GM12878 (cell line): Measurements from ENCODE around the gene BDNF. TPM values are rescaled to one million over a fixed set of nuclear protein-coding genes. Genes with fewer than 3 reads are reported as not detected.
A peak's percentile ranks its signal among the peaks of the same experiment; 100 is the strongest.

ENCODE experiments used
- ATAC-seq: fragments of 200-7000 bp; cut with Tn5 transposase; 3 replicates; pipeline ENCODE4 v1.9.1; 2020; ENCODE audit warnings: mild to moderate bottlenecking, moderate library complexity
- Bru-seq: library from RNA; stranded (reverse); fragments of 400-500 nt; gene quantifications from one replicate; lab custom pipeline; 2021; lab: Mats Ljungman, UMichigan
- BruChase-seq, 2 experiments: library from RNA; stranded (reverse); fragments of 400-500 nt; gene quantifications; one replicate each; lab custom pipeline; 2021; lab: Mats Ljungman, UMichigan
- BruUV-seq: library from RNA; stranded (reverse); fragments of 400-500 nt; replicated peaks from 2 replicates; lab custom pipeline; 2021; lab: Mats Ljungman, UMichigan
- CTCF ChIA-PET: fragments of 300-600 bp; sonication (Branson Sonifier 250); formaldehyde crosslinking; extraction: SDS; loops from one replicate; lab custom pipeline; 2021; ENCODE audit warnings: inconsistent platforms; lab: Yijun Ruan, JAX
- POLR2A ChIA-PET: fragments of 350-600 bp; formaldehyde crosslinking; extraction: SDS; loops from one replicate; lab custom pipeline; 2021; ENCODE audit warnings: inconsistent platforms; lab: Charles Lee
- RAD21 ChIA-PET: fragments of 300-600 bp; sonication (Branson Sonifier 250); formaldehyde crosslinking; loops from one replicate; lab custom pipeline; 2023; ENCODE audit warnings: antibody characterized with exemption; ENCODE audit not compliant: unreplicated experiment; lab: Charles Lee
- SMC1A ChIA-PET: fragments of 300-600 bp; sonication (Branson Sonifier 250); formaldehyde crosslinking; loops from one replicate; lab custom pipeline; 2023; ENCODE audit not compliant: unreplicated experiment, uncharacterized antibody; lab: Charles Lee
- DNase-seq: peaks from one replicate; pipeline ENCODE4 v3.0.0-alpha.2; 2011; ENCODE audit warnings: low read depth, low spot score
- FAIRE-seq: peaks from 3 replicates; lab custom pipeline; 2011; peaks lifted over from hg19 to GRCh38; lab: Jason Lieb, UNC
- H2AFZ ChIP-seq: 2 replicates; pipeline ENCODE4 v1.6.0; 2011; ENCODE audit warnings: low read depth, low read length, control low read depth; ENCODE audit not compliant: control insufficient read depth
- H3K27ac ChIP-seq: 2 replicates; pipeline ENCODE4 v1.5.1; 2011; ENCODE audit warnings: control low read depth; ENCODE audit not compliant: control insufficient read depth, insufficient read depth
- H3K27me3 ChIP-seq, 2 experiments: replicated peaks in 1 of 2; 2 replicates each; pipeline versions ENCODE4 v1.6.0 to v1.6.1; 2011; ENCODE audit warnings: low read length in 1 of 2; ENCODE audit not compliant: control insufficient read depth in 2 of 2, insufficient read depth in 2 of 2
- H3K36me3 ChIP-seq, 2 experiments: 2 replicates each; pipeline ENCODE4 v1.5.1; 2011; ENCODE audit warnings: low read length in 1 of 2; ENCODE audit not compliant: control insufficient read depth in 2 of 2, insufficient read depth in 2 of 2
- H3K4me1 ChIP-seq: 2 replicates; pipeline ENCODE4 v1.6.1; 2011; ENCODE audit warnings: mild to moderate bottlenecking, low read length, moderate library complexity, mixed read lengths; ENCODE audit not compliant: control insufficient read depth, insufficient read depth
- H3K4me2 ChIP-seq: 2 replicates; pipeline ENCODE4 v1.6.0; 2011; ENCODE audit warnings: control low read depth; ENCODE audit not compliant: control insufficient read depth, insufficient read depth
- H3K4me3 ChIP-seq: fragments of 200-600 bp; sonication (generic); 2 replicates; pipeline ENCODE4 v1.5.1; 2016
- H3K79me2 ChIP-seq: 2 replicates; pipeline ENCODE4 v1.6.0; 2011; ENCODE audit warnings: low read length; ENCODE audit not compliant: control insufficient read depth, insufficient read depth
- H3K9ac ChIP-seq: 2 replicates; pipeline ENCODE4 v1.8.0; 2011; ENCODE audit warnings: low read length, control low read depth, mixed read lengths; ENCODE audit not compliant: control insufficient read depth, insufficient read depth
- H3K9me3 ChIP-seq: replicated peaks from 3 replicates; pipeline ENCODE4 v1.5.1; 2011; ENCODE audit warnings: mild to moderate bottlenecking, low read length; ENCODE audit not compliant: control insufficient read depth, insufficient read depth
- H4K20me1 ChIP-seq: 2 replicates; pipeline ENCODE4 v1.6.0; 2011; ENCODE audit not compliant: control insufficient read depth, insufficient read depth
- EZH2 ChIP-seq: IDR thresholded peaks from 2 replicates; pipeline ENCODE4 v1.6.1; 2012; ENCODE audit warnings: low read depth, mild to moderate bottlenecking, control low read depth, inconsistent platforms, low read length, borderline replicate concordance; ENCODE audit not compliant: control insufficient read depth
- IKZF1 ChIP-seq: fragments of 450-650 bp; conservative IDR thresholded peaks from 2 replicates; pipeline ENCODE4 v1.6.1; 2017; ENCODE audit warnings: antibody characterized with exemption, mild to moderate bottlenecking
- JUND ChIP-seq: IDR thresholded peaks from 2 replicates; pipeline ENCODE4 v1.6.1; 2012; ENCODE audit warnings: low read depth, mild to moderate bottlenecking, low read length, improper control_type of control experiment, moderate library complexity
- KAT2A ChIP-seq: conservative IDR thresholded peaks from 2 replicates; pipeline ENCODE4 v1.6.1; 2011; ENCODE audit warnings: low read depth, low read length; ENCODE audit not compliant: control insufficient read depth
- KLF5 ChIP-seq: fragments of 450-650 bp; IDR thresholded peaks from 2 replicates; pipeline ENCODE4 v1.6.1; 2014; ENCODE audit warnings: mild to moderate bottlenecking; ENCODE audit not compliant: partially characterized antibody
- NFXL1 ChIP-seq: fragments of 450-650 bp; IDR thresholded peaks from 2 replicates; pipeline ENCODE4 v1.6.1; 2017; ENCODE audit warnings: antibody characterized with exemption, mild to moderate bottlenecking, borderline replicate concordance
- RAD51 ChIP-seq: fragments of 450-650 bp; IDR thresholded peaks from 2 replicates; pipeline ENCODE4 v1.6.1; 2016; ENCODE audit warnings: moderate library complexity, mild to moderate bottlenecking, inconsistent platforms
- RELA ChIP-seq: fragments of 450-650 bp; IDR thresholded peaks from 2 replicates; pipeline ENCODE4 v1.8.0; 2014; ENCODE audit warnings: borderline replicate concordance; ENCODE audit not compliant: partially characterized antibody
- SIN3A ChIP-seq: IDR thresholded peaks from 2 replicates; pipeline ENCODE4 v1.6.1; 2012; ENCODE audit warnings: low read depth, low read length, improper control_type of control experiment
- STAT1 ChIP-seq: fragments of 450-650 bp; conservative IDR thresholded peaks from 2 replicates; pipeline ENCODE4 v1.6.1; 2014; ENCODE audit warnings: antibody characterized with exemption, mild to moderate bottlenecking
- WGBS: methylation state at CpG from one replicate; pipeline ENCODE4 v1.1.6; 2016; ENCODE audit warnings: low lambda C conversion rate; ENCODE audit not compliant: insufficient replicate concordance, insufficient coverage; ENCODE audit errors: missing lambda C conversion rate; 5-methylcytosine and 5-hydroxymethylcytosine counted together
- in situ Hi-C: fragments of 300-500 bp; cut with MboI; formaldehyde crosslinking; loops from 9 replicates; pipeline ENCODE4 v1.14.3; 2018; ENCODE audit warnings: mixed read lengths
- intact Hi-C: fragments of 100-400 bp; cut with micrococcal nuclease; formaldehyde crosslinking; loops from one replicate; pipeline ENCODE4 v1.14.2; 2022; ENCODE audit not compliant: unreplicated experiment
- long read RNA-seq, 2 experiments: library from polyadenylated mRNA; unstranded; transcript quantifications; one replicate each; pipeline ENCODE4 v2.0.0, GENCODE V29; 2019 to 2020
- polyA minus RNA-seq, 3 experiments: library from RNA; depleted of rRNA, polyadenylated mRNA; stranded (reverse); fragments of >200 nt; gene quantifications; 2 replicates each; pipeline ENCODE4 v1.2.3, GENCODE V29; 2011
- polyA plus RNA-seq, 11 experiments: library from polyadenylated mRNA; depleted of rRNA in 4 of 11; unstranded in 6 of 11; stranded (reverse) in 5 of 11; fragments of >200 nt; fragmentation: Nextera tagmentation in 4 of 11; fragmentation: Illumina TruSeq in 1 of 11; extraction: Ambion mirVana in 4 of 11; extraction: Trizol in 1 of 11; gene quantifications; 1 replicate in 1 of 11; 2 replicates in 10 of 11; pipeline versions ENCODE4 v1.2.1 to v1.2.3, GENCODE V29; 2011 to 2016; ENCODE audit warnings: inconsistent platforms in 2 of 11, missing spikeins in 2 of 11, low read depth in 1 of 11
- total RNA-seq, 4 experiments: library from RNA; depleted of rRNA in 3 of 4; stranded (reverse); fragments of >200 nt in 3 of 4; fragmentation: Illumina TruSeq in 1 of 4; extraction: Trizol in 1 of 4; gene quantifications; 2 replicates each; pipeline versions ENCODE4 v1.2.1 to v1.2.3, GENCODE V29; 2013 to 2021
- TF ChIP-seq, protein P1 (sequence below): IDR thresholded peaks from 2 replicates; pipeline ENCODE4 v1.6.1; 2011; ENCODE audit warnings: borderline replicate concordance, low read depth, mild to moderate bottlenecking, moderate library complexity, mixed read lengths, low read length; ENCODE audit not compliant: insufficient read depth; ENCODE audit errors: extremely low read length
- TF ChIP-seq, protein P2 (sequence below): fragments of 450-650 bp; IDR thresholded peaks from 2 replicates; pipeline ENCODE4 v1.6.1; 2017; ENCODE audit warnings: mild to moderate bottlenecking, moderate library complexity

BDNF gene
- 0.15 and 0.23 TPM in 2 replicates for total RNA-seq (2013; cell fraction: nucleolus; rRNA removed)
- total RNA-seq (2014; rRNA removed) (0.06 TPM in 1 of 2 replicates, not detected in the other), total RNA-seq (2014; rRNA removed; fragmentation: Illumina TruSeq; extraction: Trizol) (0.04 TPM in 1 of 2 replicates, not detected in the other), total RNA-seq (2021) (0.05 and 0.08 TPM in 2 replicates), polyA plus RNA-seq (2011; rRNA removed) (0.14 and 0.15 TPM in 2 replicates), polyA plus RNA-seq (2014; fragmentation: Illumina TruSeq; extraction: Trizol) (0.05 TPM in 1 of 2 replicates, not detected in the other), polyA plus RNA-seq (2014; fragmentation: Nextera tagmentation; extraction: Ambion mirVana) (under 1 TPM; 0.02 to 0.03 TPM), polyA plus RNA-seq (2014; rRNA removed) (0.05 TPM in 1 of 2 replicates, not detected in the other), polyA plus RNA-seq (2016; fragmentation: Nextera tagmentation; extraction: Ambion mirVana) (under 1 TPM; 0.07 to 0.24 TPM), polyA minus RNA-seq (2011; rRNA and poly(A)+ RNA removed) (0.10 TPM in 1 of 2 replicates, not detected in the other), Bru-seq, nascent RNA (percentile 43 among the genes with signal in this experiment), BruChase-seq, experiment 1, labeled RNA remaining after a 6-hour chase (percentile 41 among the genes with signal in this experiment), BruChase-seq, experiment 2, labeled RNA remaining after a 2-hour chase (percentile 38 among the genes with signal in this experiment)
- not detected for polyA plus RNA-seq (2011; ENCODE audit: low read depth)
- polyA plus RNA-seq (2011; cell fraction: cytosol; rRNA removed) = 0.04 and 0.07 TPM in 2 replicates
- 0.06 and 0.13 TPM in 2 replicates for polyA plus RNA-seq (2011; cell fraction: nucleus; rRNA removed)
- polyA plus RNA-seq (2012) = 0.07 TPM in 1 of 2 replicates, not detected in the other
- polyA minus RNA-seq (2011; cell fraction: cytosol; rRNA and poly(A)+ RNA removed) = not detected in 2 replicates
- 0.10 and 0.12 TPM in 2 replicates for polyA minus RNA-seq (2011; cell fraction: nucleus; rRNA and poly(A)+ RNA removed)
- long read RNA-seq, experiment 1 = 0 reads
- long read RNA-seq, experiment 2 = 0 reads

DNA sequence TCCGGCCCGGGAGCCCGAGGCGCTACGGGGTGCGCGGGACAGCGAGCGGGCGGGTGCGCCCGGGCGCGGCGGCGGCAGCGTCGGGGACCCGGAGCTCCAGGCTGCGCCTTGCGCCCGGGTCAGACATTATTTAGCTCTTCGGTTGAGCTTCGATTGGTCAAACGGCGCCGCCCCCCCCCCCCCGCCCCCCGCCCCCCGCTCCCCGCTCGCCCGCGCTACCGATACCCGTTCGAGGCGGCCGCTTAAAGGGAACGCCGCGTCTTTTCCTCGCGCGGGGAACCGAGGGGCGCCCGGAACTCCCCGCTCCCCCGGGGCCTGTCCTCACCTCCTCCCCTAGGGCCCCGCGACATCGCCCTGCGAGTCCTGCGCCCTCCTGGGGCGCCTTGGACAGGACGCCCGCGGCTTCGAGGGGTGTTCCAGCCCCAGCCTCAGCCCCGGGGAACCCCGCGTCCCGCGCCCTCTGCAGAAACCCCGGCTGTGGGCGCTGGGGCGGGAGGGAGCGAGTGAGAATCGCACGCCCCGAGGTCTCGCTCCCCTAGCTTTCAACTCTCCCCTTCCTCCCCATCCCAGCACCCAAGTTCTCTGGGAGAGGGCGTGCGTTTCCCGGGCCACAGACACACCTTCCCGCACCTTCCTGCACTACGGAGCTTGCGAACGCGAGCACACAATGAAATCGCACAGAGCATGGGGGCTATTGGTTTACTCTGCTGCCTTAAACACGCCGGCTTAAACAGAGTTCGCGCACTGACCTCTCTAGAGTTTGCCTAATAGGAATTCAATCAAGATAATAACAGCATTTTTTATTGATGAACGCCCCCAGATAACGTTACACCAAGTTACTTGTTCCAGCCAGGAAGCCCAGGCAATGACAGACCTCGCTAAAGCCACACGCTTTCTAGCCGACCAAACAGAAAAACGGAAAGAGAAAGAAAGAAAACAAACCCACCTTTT, at the start of gene BDNF:
BDNF (minus strand) TSS at position 105 of the 951 bp plus-strand sequence. CDS start 41,891 bp downstream, outside the sequence.
- Histone ChIP-seq H2AFZ (peak within 1 kb of the TSS; percentile 59), H3K9me3 (no peaks in the 10 kb centered on the region), H3K27me3 (peaks cover 6 to 22% of the 10 kb centered on the region in 2 experiments), H3K9ac (peak within 1 kb of the TSS; percentile 1; the same call in 1 of the 2 replicates), H3K27ac (no peak within 1 kb of the TSS), H3K36me3 (no peaks in the 10 kb centered on the region), H4K20me1 (no peaks in the 10 kb centered on the region), H3K4me2 (peak within 1 kb of the TSS; percentile 95), H3K79me2 (no peaks in the 10 kb centered on the region), H3K4me3 (peak within 1 kb of the TSS; percentile 59), H3K4me1 (no peaks in the 10 kb centered on the region; the same call in 1 of the 2 replicates)
- ATAC-seq (peak; percentile 50), DNase-seq (no peak), FAIRE-seq (no peak)
- POLR2A ChIA-PET = interaction anchor here (0.5 to 0.8 kb wide), 2 partner anchors 9 to 895 kb away, joined by 3 to 4 read pairs; no protein-coding TSS in a partner anchor
- SMC1A ChIA-PET = interaction anchor here (1.4 to 4.2 kb wide), 5 partner anchors 830 to 1634 kb away, joined by 3 to 48 read pairs (median 19); no protein-coding TSS in a partner anchor
- CTCF ChIA-PET = interaction anchor here (1.1 to 5.3 kb wide), 9 partner anchors 10 to 1635 kb away, joined by 3 to 114 read pairs (median 27); no protein-coding TSS in a partner anchor
- intact Hi-C loops = loop anchor here (5.0 to 10.0 kb wide), 2 partner anchors 217 to 314 kb away; no protein-coding TSS in a partner anchor
- in situ Hi-C loops = loop anchor here (5.0 to 10.0 kb wide), 3 partner anchors 827 to 1464 kb away; no protein-coding TSS in a partner anchor
- no TSS peak for BruUV-seq
- RAD21 ChIA-PET = interaction anchor here (0.7 to 3.9 kb wide), 8 partner anchors 11 to 1634 kb away, joined by 3 to 72 read pairs (median 25); no protein-coding TSS in a partner anchor
- under 1% methylated on average over 44 of the region's 92 CpGs for WGBS
- TF ChIP-seq, protein P1, sequence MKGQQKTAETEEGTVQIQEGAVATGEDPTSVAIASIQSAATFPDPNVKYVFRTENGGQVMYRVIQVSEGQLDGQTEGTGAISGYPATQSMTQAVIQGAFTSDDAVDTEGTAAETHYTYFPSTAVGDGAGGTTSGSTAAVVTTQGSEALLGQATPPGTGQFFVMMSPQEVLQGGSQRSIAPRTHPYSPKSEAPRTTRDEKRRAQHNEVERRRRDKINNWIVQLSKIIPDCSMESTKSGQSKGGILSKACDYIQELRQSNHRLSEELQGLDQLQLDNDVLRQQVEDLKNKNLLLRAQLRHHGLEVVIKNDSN = no peak
- TF ChIP-seq STAT1 = no peak
- no peak for TF ChIP-seq JUND
- 0 out of 2 replicates have a peak, but pooled peaks have one; percentile 15 for TF ChIP-seq IKZF1
- no peak for TF ChIP-seq SIN3A
- no peak for TF ChIP-seq KAT2A
- 0 out of 2 replicates have a peak, but pooled peaks have one; percentile 26 for TF ChIP-seq EZH2
- TF ChIP-seq RELA = no peak
- no peak for TF ChIP-seq KLF5
- no peak for TF ChIP-seq NFXL1
- TF ChIP-seq, protein P2, sequence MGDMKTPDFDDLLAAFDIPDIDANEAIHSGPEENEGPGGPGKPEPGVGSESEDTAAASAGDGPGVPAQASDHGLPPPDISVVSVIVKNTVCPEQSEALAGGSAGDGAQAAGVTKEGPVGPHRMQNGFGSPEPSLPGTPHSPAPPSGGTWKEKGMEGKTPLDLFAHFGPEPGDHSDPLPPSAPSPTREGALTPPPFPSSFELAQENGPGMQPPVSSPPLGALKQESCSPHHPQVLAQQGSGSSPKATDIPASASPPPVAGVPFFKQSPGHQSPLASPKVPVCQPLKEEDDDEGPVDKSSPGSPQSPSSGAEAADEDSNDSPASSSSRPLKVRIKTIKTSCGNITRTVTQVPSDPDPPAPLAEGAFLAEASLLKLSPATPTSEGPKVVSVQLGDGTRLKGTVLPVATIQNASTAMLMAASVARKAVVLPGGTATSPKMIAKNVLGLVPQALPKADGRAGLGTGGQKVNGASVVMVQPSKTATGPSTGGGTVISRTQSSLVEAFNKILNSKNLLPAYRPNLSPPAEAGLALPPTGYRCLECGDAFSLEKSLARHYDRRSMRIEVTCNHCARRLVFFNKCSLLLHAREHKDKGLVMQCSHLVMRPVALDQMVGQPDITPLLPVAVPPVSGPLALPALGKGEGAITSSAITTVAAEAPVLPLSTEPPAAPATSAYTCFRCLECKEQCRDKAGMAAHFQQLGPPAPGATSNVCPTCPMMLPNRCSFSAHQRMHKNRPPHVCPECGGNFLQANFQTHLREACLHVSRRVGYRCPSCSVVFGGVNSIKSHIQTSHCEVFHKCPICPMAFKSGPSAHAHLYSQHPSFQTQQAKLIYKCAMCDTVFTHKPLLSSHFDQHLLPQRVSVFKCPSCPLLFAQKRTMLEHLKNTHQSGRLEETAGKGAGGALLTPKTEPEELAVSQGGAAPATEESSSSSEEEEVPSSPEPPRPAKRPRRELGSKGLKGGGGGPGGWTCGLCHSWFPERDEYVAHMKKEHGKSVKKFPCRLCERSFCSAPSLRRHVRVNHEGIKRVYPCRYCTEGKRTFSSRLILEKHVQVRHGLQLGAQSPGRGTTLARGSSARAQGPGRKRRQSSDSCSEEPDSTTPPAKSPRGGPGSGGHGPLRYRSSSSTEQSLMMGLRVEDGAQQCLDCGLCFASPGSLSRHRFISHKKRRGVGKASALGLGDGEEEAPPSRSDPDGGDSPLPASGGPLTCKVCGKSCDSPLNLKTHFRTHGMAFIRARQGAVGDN = no peak
- no peak for TF ChIP-seq RAD51
